GM21515 (cell line): ENCODE results near the gene GUCA1C.

Experiments used
- ATAC-seq: cut with Tn5 transposase; IDR thresholded peaks from one replicate; pipeline ENCODE4 v1.9.1; 2021; ENCODE audit not compliant: unreplicated experiment

The GUCA1C gene

DNA sequence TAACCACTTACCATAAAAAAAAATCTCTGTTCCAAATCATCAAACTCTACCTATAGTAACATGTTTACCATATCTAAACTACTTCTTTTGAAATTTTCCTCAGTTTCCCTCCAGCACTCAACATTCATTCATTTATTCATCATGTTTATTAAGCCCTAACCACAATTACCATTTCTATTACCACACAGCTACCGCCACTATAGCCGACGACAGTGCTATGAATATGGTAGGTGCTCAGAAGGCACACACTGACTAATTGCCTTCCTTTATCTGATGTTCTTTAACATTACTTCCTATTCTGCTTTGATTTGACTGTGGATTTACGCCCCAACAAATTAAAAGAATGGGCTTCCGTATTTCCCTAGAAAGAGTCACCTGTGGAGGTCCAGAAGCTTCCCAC is 43.9 kb downstream of the GUCA1C start:
- no peak for ATAC-seq

DNA sequence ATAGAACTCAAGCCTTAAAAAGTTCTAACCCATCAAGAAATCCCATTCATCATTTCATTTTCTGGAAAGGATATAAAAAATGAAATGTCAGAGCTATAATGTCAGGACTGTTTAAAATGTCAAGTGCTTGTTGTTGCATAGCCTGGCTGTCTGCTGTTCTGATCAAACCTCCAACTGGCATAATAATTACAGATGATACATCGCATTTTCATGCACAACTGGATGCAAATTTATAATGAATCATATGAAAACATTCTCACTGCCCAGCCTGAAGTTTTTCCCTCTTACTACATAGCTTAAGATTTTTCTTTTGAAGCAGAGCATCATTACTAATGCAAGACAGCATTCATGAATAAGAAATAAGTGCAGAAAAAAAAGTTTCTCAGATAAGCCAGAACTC is 46.5 kb downstream of the GUCA1C start:
- ATAC-seq: no peak

DNA sequence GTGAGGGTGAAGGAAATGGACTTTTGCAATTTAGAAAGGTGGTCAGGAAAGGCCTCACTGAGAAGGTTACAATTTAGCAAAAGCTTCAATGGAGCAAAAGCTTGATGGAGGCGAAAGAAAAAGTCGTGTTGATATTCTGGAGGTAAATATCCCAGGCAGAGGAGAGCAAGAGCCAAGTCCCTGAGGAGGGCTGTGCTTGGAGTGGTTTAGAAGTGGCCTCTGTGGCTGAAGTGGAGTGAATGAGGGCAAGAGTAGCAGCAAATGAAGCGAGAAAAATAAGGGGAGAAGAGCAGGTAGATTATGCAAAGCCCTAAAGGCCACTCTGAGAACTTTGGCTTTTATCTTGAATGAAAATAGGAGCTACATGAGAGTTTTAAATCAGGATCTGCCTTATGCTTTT is 54.1 kb downstream of the GUCA1C start:
- ATAC-seq: no peak

DNA sequence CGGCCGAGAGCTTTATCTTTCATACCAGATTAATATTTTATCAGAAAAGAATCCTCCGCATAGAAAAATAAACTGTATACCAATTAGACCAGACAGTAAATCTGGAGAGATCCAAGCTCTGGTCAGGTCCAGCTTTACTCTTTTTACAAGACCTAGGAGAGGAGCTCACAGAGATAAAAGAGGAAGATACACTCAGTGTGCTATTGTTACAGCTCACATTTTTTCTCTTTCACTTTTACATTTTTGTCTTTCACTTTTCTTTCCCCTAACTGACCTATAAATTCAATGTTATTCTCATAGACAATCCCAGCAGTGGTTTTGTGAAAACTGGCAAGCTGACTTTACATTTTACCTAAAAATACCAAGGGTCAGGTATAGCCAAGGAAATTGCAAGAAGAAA is 55.8 kb downstream of the GUCA1C start:
- ATAC-seq: no peak

DNA sequence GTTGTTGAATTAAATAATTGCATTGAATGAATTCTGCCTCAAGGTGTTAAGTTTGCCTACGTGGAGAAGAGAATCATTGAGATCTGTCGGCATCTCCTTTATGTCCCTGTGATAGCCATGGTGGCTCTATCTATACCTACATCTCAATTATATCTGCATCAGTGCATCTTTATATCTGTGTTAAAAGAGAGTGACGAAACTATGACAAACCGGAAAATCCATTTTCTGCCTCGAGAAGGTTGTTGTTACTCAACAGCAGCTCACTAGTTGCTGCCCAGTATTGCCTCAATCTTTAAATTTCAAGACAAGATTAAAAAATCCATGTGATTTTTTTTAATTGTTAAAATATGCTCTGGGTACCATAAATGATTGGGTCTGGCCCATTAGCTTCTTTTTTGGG is 58.7 kb downstream of the GUCA1C start:
- ATAC-seq: no peak

DNA sequence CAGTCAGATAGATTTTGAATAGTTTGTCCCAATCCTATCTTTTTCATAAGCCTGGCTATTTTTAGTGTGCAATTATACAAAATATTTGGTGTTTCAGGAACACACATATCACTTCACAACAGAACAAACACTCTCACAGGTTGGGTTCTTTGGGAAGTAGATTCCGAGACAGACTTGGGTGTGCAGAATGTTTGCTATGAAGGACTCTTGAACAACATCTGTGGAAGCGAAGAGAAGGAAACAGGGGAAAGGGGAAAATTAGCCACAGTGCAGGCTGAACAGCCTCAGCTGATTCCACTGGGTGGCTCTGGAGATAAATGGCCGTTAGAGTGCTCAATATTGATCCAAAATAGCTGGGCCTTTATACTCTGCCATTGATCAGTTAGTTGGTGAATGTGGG is 61.8 kb downstream of the GUCA1C start:
- no peak for ATAC-seq

DNA sequence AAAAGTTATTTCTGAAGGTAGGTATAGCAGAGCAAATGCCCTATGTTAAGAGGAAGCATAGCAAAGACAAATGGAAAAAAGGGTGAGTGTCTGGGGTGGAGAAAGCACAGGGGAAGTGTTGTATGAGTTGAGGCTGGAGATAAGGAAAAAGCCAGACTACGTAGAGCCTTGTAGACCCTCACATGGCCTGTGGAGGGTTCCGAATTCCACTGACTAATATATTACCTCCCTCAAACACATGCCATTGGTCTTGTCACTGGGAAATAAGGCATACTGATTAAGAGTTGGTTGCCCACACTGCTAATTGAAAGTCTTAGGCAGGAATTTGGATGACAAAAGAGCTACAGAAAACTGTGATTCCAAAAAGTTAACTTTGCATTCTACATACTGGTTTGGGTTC is 65.9 kb downstream of the GUCA1C start:
- ATAC-seq: no peak

DNA sequence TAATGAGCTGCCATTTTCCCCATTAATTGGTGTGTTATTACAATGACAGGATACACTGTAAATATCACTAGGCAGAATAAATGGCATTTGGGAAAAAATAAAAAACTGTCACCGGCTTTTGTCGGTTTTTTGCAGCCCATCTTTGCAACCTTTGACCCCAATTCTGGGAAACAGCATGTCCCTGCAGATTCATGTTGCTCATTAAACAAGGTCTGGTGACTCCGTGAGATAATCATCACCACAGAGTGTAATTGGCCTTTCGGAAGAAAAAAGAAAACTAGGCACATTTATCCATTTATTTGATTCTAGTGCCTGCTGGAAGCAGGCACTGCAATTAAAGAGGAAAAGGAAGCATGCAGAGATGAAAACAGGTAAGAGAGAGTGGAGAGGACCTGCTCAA is 66.6 kb downstream of the GUCA1C start:
- no peak for ATAC-seq

DNA sequence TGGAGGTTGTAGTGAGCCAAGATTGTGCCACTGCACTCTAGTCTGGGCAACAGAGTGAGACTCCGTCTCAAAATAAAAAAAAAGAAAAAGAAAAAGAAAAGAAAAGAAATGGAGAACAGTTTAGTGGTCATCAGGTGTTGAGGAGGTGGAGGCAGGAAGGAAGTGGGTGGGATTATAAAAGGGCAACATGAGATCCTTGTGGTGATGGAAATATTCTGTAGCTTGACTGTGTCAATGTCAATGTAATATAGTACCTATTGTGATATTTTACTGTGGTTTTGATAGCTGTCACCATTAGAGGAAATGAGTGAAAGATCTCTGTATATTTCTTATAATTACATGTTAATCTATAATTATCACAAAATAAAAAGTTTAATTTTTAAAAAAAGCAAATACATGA is 70.3 kb downstream of the GUCA1C start:
- ATAC-seq: no peak

DNA sequence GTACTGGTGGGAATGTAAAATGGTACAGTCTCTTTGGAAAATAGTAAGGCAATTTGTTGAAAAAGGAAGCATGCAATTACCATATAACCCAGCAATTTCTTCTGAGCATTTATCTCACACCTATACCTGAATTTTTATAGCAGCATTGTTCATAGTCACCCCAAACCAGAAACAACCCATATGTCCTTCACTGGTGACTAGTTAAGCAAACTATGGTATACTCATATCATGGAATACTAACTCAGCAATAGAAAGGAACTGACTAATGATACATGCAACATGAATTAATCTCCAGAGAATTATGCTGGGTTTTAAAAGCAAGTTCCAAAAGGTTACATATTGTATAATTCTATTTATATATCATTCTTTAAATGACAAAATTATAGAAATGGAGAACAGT is 70.9 kb downstream of the GUCA1C start:
- ATAC-seq: no peak

DNA sequence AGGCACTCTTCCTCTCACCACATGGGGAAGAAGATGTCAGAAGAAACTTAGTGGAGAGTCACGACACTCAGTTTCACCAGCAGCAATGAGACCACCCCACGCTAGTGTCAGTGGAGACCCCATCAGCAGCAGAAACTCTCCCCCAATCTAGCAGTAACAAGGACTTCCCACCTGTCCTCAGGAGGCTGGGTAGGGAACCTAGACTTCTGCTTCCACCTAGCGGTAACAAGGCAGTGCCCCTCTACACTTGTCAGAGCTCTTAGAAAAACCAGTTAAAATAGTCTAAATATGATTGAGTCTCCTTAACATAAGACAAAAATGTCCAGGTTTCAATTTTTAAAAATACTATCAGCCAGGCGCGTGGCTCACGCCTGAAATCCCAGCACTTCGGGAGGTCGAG is 73.8 kb downstream of the GUCA1C start:
- no peak for ATAC-seq

DNA sequence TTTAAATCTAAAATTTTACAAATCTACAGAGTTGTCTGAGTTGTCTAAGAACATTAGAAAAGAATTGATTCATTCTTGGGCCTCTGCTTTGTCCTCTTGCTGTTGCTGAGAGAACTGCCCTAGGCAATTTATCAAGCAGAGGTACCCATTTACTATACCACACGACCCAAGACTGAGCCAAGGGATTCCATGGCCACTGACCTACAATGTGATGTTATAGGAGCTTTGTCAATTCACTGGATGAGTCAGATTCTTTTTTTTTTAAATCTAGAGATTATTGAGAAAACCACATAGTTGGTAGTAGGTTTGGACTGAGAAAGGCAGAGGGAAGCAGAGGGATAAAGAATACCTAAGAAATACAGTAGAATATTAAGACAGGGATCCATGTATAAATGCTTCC is 75.8 kb downstream of the GUCA1C start:
- ATAC-seq: no peak

DNA sequence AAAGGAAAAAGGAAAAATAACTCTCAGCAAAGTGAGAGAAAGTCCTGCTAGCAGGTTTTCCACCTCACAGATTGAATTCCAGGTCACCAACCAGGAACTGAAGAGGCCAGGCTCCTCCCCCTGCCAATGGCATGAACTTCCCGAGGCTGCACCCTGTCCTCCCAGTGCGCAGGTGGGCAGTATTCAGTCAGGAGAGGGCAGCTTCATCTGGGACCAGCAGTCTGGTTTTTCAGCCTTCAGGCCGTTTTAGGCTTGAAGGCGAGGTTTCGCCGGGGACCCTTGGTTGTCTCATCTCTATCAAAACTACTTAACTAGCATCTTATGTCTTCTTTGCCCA is 89.9 kb downstream of the GUCA1C start:
- no peak for ATAC-seq

DNA sequence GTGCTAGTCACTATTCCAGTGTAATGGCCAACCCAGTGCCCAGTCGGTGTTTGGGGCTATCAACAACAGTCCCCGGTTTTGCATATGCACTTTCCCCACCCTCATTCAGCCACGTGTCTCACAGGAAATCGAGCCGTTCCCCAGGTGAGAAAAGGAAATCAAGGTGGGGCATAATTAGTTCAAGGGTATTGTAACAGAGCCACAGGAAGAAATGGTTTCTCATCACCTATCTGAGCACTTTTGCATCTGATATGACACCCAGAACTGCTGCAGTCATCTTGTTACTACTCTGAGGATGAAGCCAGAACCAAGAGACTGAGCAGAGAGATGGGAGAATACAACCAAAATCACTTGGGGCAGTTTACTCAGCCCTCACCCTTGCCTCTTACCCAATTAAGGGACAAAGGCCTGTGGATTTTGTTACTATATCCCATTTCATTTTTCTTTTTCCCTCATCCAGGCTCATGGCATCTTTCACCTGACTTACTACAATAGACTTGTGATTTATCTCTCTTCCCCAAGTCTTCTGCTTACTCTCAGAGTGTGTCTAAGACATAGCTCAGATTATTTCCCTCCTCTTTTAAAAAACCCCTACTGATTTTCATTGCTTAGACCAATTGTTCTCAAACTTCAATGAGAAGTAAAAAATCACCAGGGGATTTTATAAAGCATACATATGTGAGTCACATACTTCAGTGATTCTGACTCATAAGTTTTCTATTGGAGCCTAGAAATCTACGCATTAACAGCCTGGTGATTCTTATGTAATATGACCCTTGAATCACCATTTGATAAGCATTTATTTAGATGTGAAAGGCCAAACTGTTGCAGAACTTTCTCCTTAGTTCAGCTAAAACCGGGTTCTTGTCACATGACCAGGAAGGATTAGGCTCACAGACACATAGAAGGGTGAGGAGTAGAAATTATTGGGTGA is 90.5 kb downstream of the GUCA1C start:
- peak; percentile 70 for ATAC-seq

DNA sequence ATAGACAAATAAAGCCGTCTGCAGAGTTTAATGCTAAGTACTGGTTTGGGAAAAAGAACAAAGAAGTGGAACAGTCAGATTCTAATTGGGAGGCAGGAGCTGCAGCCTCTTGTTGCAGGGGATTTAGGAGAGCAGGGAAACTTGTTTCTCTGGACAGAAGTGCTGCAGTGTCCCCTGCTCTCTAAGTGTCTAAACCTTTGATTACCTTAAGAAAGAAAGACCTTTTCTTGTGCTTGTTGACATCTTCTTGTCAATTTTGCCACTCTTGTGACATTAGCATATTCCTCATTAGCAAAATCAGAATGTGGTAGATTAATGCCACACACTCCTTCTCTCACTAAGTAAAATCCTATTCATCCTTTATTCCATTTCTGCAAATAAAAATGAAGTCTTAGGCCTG is 92.3 kb downstream of the GUCA1C start:
- no peak for ATAC-seq
